HepG2 (cell line): ENCODE data around the gene HPCAL1. TPM values are rescaled to one million over a fixed set of nuclear protein-coding genes. Genes with fewer than 3 reads are reported as not detected.

Experiments
- ELF1 ChIP-seq: sonication (generic); formaldehyde crosslinking; IDR thresholded peaks from 2 replicates; pipeline ENCODE4 v1.4.0; 2020; ENCODE audit warnings: missing genetic modification reagents
- FOXK1 ChIP-seq: sonication (generic); formaldehyde crosslinking; IDR thresholded peaks from 2 replicates; pipeline ENCODE4 v1.4.0; 2020; ENCODE audit warnings: low read depth, missing genetic modification reagents, borderline replicate concordance
- NCOA1 ChIP-seq: sonication (generic); formaldehyde crosslinking; IDR thresholded peaks from 2 replicates; pipeline ENCODE4 v1.9.0; 2021; ENCODE audit warnings: missing genetic modification reagents
- PAWR ChIP-seq: sonication (generic); formaldehyde crosslinking; IDR thresholded peaks from 2 replicates; pipeline ENCODE4 v1.4.0; 2020; ENCODE audit warnings: missing genetic modification reagents, mild to moderate bottlenecking, borderline replicate concordance
- POLR2AphosphoS5 ChIP-seq: IDR thresholded peaks from 2 replicates; pipeline ENCODE4 v1.6.1; 2012; ENCODE audit warnings: low read depth, low read length
- RFX5 ChIP-seq: IDR thresholded peaks from 2 replicates; pipeline ENCODE4 v1.6.1; 2011; ENCODE audit warnings: low read depth, low read length, improper control_type of control experiment
- SP1 ChIP-seq, 2 experiments: fragments of 450-650 bp in 1 of 2; sonication (generic) in 1 of 2; formaldehyde crosslinking in 1 of 2; IDR thresholded peaks; 2 replicates each; pipeline versions ENCODE4 v1.4.0 to v1.6.1; 2016 to 2020; ENCODE audit warnings: missing genetic modification reagents in 1 of 2
- ZBTB21 ChIP-seq: sonication (generic); formaldehyde crosslinking; IDR thresholded peaks from 2 replicates; pipeline ENCODE4 v1.4.0; 2020; ENCODE audit warnings: missing genetic modification reagents
- ZKSCAN5 ChIP-seq: sonication (generic); formaldehyde crosslinking; IDR thresholded peaks from 2 replicates; pipeline ENCODE4 v1.5.1; 2020; ENCODE audit warnings: mild to moderate bottlenecking, missing genetic modification reagents
- ZNF24 ChIP-seq: fragments of 450-650 bp; IDR thresholded peaks from 2 replicates; pipeline ENCODE4 v1.6.1; 2017; ENCODE audit warnings: antibody characterized with exemption, mild to moderate bottlenecking
- ZNF589 ChIP-seq: sonication (generic); formaldehyde crosslinking; conservative IDR thresholded peaks from 2 replicates; pipeline ENCODE4 v1.8.0; 2022; ENCODE audit warnings: mild to moderate bottlenecking, moderate library complexity, missing genetic modification reagents
- ZNF616 ChIP-seq: sonication (generic); formaldehyde crosslinking; IDR thresholded peaks from 2 replicates; pipeline ENCODE4 v1.5.0; 2020; ENCODE audit warnings: low read depth, mild to moderate bottlenecking, missing genetic modification reagents
- ZSCAN31 ChIP-seq: sonication (generic); formaldehyde crosslinking; IDR thresholded peaks from 2 replicates; pipeline ENCODE4 v1.5.0; 2020; ENCODE audit warnings: low read depth, mild to moderate bottlenecking, missing genetic modification reagents
- polyA plus RNA-seq, 8 experiments: library from polyadenylated mRNA; depleted of rRNA in 3 of 8; stranded (reverse) in 7 of 8; unstranded in 1 of 8; fragments of >200 nt; fragmentation: Illumina TruSeq in 4 of 8; extraction: Trizol in 4 of 8; gene quantifications; 2 replicates each; pipeline versions ENCODE4 v1.2.1 to v1.2.3, GENCODE V29; 2011 to 2016; ENCODE audit warnings: low read depth in 4 of 8, missing spikeins in 1 of 8, mixed read lengths in 1 of 8; ENCODE audit not compliant: insufficient read depth in 1 of 8
- total RNA-seq, 5 experiments: library from RNA; depleted of rRNA; stranded (reverse); fragments of >200 nt; fragmentation: Illumina TruSeq; extraction: Trizol; gene quantifications; 2 replicates each; pipeline ENCODE4 v1.2.3, GENCODE V29; 2016; ENCODE audit warnings: low read depth in 1 of 5
- TF ChIP-seq, protein P1 (sequence below): sonication (generic); formaldehyde crosslinking; IDR thresholded peaks from 2 replicates; pipeline ENCODE4 v1.4.0; 2020; ENCODE audit warnings: missing genetic modification reagents, borderline replicate concordance
- TF ChIP-seq, protein P2 (sequence below): sonication (generic); formaldehyde crosslinking; IDR thresholded peaks from 2 replicates; pipeline ENCODE4 v1.4.0; 2020; ENCODE audit warnings: missing genetic modification reagents
- TF ChIP-seq, protein P3 (sequence below): sonication (generic); formaldehyde crosslinking; IDR thresholded peaks from 2 replicates; pipeline ENCODE4 v1.4.0; 2020; ENCODE audit warnings: missing genetic modification reagents
- TF ChIP-seq, protein P4 (sequence below): sonication (generic); formaldehyde crosslinking; IDR thresholded peaks from 2 replicates; pipeline ENCODE4 v1.5.0; 2020; ENCODE audit warnings: mild to moderate bottlenecking, missing genetic modification reagents
- TF ChIP-seq, protein P5 (sequence below): sonication (generic); formaldehyde crosslinking; IDR thresholded peaks from 2 replicates; pipeline ENCODE4 v1.8.0; 2022; ENCODE audit warnings: mild to moderate bottlenecking, missing genetic modification reagents, borderline replicate concordance
- TF ChIP-seq, protein P6 (sequence below): IDR thresholded peaks from 2 replicates; pipeline ENCODE4 v1.6.1; 2016; ENCODE audit warnings: control low read depth

HPCAL1 gene
- total and polyA plus RNA-seq, 2 of the 13 experiments (the other 11 are each of a cell fraction or from before 2014, with no cell fraction given) = 29.5 to 29.9 TPM

DNA sequence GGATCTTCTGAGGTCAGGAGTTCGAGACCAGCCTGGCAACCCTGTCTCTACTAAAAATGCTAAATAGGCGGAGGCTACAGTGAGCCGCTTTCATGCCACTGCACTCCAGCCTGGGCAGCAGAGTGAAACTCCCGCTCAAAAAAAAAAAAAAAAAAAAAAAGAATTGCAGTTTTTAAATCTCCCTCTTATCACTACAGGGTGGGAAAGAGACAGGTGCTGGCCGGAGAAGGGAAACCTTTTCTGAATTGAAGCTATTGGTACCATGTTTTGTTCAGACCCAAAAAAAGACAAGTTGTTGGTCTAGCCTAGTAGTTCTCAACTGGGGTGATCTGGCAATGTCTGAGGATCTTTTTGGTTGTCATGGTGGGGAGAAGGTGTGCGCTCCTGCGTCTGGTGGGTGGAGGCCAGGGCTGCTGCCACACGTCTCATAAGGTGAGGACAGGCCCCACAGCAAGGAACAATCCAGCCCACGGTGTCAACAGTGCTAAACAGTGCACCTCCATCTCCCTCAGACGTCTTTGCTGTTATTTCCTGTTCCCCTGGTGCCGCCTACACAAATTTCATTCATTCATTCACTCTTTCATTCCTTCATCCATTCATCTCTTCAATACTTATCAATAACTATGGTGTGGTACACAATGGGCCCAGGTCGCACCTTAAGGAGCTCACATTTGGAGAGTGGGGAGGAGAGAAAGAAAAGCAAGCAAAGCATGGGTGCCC is 174.2 kb downstream of the HPCAL1 start (continued):
- TF ChIP-seq, protein P1, sequence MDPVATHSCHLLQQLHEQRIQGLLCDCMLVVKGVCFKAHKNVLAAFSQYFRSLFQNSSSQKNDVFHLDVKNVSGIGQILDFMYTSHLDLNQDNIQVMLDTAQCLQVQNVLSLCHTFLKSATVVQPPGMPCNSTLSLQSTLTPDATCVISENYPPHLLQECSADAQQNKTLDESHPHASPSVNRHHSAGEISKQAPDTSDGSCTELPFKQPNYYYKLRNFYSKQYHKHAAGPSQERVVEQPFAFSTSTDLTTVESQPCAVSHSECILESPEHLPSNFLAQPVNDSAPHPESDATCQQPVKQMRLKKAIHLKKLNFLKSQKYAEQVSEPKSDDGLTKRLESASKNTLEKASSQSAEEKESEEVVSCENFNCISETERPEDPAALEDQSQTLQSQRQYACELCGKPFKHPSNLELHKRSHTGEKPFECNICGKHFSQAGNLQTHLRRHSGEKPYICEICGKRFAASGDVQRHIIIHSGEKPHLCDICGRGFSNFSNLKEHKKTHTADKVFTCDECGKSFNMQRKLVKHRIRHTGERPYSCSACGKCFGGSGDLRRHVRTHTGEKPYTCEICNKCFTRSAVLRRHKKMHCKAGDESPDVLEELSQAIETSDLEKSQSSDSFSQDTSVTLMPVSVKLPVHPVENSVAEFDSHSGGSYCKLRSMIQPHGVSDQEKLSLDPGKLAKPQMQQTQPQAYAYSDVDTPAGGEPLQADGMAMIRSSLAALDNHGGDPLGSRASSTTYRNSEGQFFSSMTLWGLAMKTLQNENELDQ (CRISPR knock-in tag) = no peak
- TF ChIP-seq, protein P2, sequence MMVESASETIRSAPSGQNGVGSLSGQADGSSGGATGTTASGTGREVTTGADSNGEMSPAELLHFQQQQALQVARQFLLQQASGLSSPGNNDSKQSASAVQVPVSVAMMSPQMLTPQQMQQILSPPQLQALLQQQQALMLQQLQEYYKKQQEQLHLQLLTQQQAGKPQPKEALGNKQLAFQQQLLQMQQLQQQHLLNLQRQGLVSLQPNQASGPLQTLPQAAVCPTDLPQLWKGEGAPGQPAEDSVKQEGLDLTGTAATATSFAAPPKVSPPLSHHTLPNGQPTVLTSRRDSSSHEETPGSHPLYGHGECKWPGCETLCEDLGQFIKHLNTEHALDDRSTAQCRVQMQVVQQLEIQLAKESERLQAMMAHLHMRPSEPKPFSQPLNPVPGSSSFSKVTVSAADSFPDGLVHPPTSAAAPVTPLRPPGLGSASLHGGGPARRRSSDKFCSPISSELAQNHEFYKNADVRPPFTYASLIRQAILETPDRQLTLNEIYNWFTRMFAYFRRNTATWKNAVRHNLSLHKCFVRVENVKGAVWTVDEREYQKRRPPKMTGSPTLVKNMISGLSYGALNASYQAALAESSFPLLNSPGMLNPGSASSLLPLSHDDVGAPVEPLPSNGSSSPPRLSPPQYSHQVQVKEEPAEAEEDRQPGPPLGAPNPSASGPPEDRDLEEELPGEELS (CRISPR knock-in tag) = no peak
- no peak for TF ChIP-seq ZNF616 (CRISPR knock-in tag)
- TF ChIP-seq FOXK1 (CRISPR knock-in tag) = no peak
- no peak for TF ChIP-seq SP1 (IDR thresholded peaks at IDR 0.05)
- TF ChIP-seq SP1 (CRISPR knock-in tag; IDR thresholded peaks at IDR 0.05) = no peak
- TF ChIP-seq ZBTB21 (CRISPR knock-in tag) = no peak
- TF ChIP-seq ZKSCAN5 (CRISPR knock-in tag) = no peak
- TF ChIP-seq NCOA1 = no peak
- TF ChIP-seq, protein P3, sequence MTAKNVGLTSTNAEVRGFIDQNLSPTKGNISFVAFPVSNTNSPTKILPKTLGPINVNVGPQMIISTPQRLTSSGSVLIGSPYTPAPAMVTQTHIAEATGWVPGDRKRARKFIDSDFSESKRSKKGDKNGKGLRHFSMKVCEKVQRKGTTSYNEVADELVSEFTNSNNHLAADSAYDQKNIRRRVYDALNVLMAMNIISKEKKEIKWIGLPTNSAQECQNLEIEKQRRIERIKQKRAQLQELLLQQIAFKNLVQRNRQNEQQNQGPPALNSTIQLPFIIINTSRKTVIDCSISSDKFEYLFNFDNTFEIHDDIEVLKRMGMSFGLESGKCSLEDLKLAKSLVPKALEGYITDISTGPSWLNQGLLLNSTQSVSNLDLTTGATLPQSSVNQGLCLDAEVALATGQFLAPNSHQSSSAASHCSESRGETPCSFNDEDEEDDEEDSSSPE (CRISPR knock-in tag) = no peak
- no peak for TF ChIP-seq ZSCAN31 (CRISPR knock-in tag)
- TF ChIP-seq, protein P4, sequence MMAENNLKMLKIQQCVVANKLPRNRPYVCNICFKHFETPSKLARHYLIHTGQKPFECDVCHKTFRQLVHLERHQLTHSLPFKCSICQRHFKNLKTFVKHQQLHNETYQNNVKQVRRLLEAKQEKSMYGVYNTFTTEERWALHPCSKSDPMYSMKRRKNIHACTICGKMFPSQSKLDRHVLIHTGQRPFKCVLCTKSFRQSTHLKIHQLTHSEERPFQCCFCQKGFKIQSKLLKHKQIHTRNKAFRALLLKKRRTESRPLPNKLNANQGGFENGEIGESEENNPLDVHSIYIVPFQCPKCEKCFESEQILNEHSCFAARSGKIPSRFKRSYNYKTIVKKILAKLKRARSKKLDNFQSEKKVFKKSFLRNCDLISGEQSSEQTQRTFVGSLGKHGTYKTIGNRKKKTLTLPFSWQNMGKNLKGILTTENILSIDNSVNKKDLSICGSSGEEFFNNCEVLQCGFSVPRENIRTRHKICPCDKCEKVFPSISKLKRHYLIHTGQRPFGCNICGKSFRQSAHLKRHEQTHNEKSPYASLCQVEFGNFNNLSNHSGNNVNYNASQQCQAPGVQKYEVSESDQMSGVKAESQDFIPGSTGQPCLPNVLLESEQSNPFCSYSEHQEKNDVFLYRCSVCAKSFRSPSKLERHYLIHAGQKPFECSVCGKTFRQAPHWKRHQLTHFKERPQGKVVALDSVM (CRISPR knock-in tag) = no peak
- no peak for TF ChIP-seq PAWR (CRISPR knock-in tag)
- TF ChIP-seq POLR2AphosphoS5 = no peak
- TF ChIP-seq, protein P5, sequence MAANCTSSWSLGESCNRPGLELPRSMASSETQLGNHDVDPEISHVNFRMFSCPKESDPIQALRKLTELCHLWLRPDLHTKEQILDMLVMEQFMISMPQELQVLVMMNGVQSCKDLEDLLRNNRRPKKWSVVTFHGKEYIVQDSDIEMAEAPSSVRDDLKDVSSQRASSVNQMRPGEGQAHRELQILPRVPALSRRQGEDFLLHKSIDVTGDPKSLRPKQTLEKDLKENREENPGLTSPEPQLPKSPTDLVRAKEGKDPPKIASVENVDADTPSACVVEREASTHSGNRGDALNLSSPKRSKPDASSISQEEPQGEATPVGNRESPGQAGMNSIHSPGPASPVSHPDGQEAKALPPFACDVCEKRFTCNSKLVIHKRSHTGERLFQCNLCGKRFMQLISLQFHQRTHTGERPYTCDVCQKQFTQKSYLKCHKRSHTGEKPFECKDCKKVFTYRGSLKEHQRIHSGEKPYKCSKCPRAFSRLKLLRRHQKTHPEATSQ (CRISPR knock-in tag) = no peak
- no peak for TF ChIP-seq RFX5
- TF ChIP-seq ELF1 = no peak
- TF ChIP-seq, protein P6, sequence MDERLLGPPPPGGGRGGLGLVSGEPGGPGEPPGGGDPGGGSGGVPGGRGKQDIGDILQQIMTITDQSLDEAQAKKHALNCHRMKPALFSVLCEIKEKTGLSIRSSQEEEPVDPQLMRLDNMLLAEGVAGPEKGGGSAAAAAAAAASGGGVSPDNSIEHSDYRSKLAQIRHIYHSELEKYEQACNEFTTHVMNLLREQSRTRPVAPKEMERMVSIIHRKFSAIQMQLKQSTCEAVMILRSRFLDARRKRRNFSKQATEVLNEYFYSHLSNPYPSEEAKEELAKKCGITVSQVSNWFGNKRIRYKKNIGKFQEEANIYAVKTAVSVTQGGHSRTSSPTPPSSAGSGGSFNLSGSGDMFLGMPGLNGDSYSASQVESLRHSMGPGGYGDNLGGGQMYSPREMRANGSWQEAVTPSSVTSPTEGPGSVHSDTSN (CRISPR knock-in tag) = no peak
- no peak for TF ChIP-seq ZNF589 (CRISPR knock-in tag)
- TF ChIP-seq ZNF24 = peak; percentile 48; the same call in 1 of the 2 replicates
